Body of pancreas (tissue), 4 donors: ENCODE results near the gene ACOT7.

Experiments
- CTCF ChIP-seq, 7 experiments: fragments of 450-650 bp in 4 of 7; fragments of 200-600 bp in 3 of 7; sonication (generic) in 3 of 7; IDR thresholded peaks; one replicate each; pipeline ENCODE4 v1.5.1; 2016 to 2019; ENCODE audit warnings: antibody characterized with exemption in 7 of 7
- POLR2A ChIP-seq, 3 donors: fragments of 450-650 bp; IDR thresholded peaks; one replicate each; pipeline ENCODE4 v1.6.1; 2016; ENCODE audit warnings: antibody characterized with exemption in 3 of 3, mild to moderate bottlenecking in 2 of 3

DNA sequence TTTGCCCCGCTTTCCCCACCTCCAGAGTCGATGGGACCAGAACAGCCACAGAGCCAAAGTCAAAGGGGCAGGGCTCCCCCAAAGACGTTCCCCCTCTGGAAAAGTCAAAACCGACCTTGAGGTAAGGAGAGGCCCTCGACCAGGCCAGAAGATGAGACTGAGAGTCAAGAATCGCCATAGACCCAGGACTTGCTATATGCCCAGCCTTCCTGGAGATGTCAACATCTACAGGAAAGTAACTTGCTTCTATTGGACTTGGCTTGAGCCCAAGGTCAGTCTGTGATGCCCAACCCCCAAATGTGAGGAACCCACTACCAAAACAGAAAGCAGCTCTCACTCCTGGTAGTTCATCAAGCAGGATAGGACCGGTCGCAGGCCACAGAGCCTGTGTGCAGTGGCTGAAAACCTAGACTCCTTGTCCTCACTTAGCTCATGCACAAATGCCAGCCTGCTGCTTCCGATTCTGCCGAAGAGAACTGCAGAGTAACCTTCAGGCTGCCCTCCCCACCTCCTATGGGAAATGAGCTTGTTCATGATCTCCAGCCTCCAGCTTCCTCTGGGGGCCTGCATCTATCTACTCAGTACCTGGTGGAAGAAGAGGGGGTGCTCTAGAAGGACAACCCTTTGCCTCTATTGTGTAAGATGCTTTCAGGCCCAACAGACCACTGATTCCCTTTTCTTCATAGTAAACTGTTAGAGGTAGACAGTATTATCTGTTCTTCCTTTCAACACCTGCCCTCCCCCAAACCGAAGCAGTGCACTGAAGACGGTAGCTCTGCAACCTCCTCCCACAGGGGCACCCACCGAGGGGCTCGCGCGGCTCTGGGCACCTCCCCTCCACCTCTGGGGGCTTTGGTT is 1.4 kb downstream of the ACOT7 start:
- no peak for TF ChIP-seq CTCF (IDR thresholded peaks at IDR 0.05)
- no peak for TF ChIP-seq POLR2A (IDR thresholded peaks at IDR 0.05)
